Esophagus muscularis mucosa (tissue), 4 donors: ENCODE measurements around the gene IGSF8.

Source experiments
- EP300 ChIP-seq: sonication (generic); formaldehyde crosslinking; IDR thresholded peaks from one replicate; pipeline ENCODE4 v1.6.1; 2017; ENCODE audit warnings: antibody characterized with exemption
- POLR2A ChIP-seq: fragments of 450-650 bp; IDR thresholded peaks from one replicate; pipeline ENCODE4 v1.6.1; 2017; ENCODE audit warnings: antibody characterized with exemption, moderate library complexity, mild to moderate bottlenecking, low read depth
- POLR2AphosphoS5 ChIP-seq, 2 donors: sonication (generic); formaldehyde crosslinking; IDR thresholded peaks; one replicate each; pipeline ENCODE4 v1.6.1; 2017; ENCODE audit warnings: antibody characterized with exemption in 2 of 2
- TF ChIP-seq, protein P1 (sequence below), 3 experiments: fragments of 200-600 bp in 2 of 3; fragments of 450-650 bp in 1 of 3; sonication (generic) in 2 of 3; IDR thresholded peaks; one replicate each; pipeline ENCODE4 v1.5.1; 2017 to 2019; ENCODE audit warnings: antibody characterized with exemption in 3 of 3, mild to moderate bottlenecking in 2 of 3, moderate library complexity in 1 of 3

DNA sequence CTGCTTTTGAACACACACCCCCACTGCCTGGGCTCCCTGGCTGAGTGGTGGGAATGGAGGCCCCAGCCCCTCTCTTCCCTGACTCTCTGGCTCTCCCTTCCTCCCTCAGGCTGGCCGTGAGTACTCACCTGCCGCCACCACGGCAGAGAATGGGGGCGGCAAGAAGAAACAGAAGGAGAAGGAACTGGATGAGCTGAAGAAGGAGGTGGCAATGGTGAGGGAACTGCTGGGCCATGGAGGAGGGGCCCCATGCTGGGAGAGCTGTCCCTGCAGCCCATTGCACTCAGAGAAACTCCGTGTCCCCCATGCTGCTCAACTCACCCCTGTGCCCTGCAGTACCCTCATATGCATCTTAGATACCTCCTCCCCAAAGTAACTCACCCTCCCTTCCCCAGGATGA is 22.4 kb upstream of the IGSF8 start:
- no peak for TF ChIP-seq POLR2A
- TF ChIP-seq, protein P1, sequence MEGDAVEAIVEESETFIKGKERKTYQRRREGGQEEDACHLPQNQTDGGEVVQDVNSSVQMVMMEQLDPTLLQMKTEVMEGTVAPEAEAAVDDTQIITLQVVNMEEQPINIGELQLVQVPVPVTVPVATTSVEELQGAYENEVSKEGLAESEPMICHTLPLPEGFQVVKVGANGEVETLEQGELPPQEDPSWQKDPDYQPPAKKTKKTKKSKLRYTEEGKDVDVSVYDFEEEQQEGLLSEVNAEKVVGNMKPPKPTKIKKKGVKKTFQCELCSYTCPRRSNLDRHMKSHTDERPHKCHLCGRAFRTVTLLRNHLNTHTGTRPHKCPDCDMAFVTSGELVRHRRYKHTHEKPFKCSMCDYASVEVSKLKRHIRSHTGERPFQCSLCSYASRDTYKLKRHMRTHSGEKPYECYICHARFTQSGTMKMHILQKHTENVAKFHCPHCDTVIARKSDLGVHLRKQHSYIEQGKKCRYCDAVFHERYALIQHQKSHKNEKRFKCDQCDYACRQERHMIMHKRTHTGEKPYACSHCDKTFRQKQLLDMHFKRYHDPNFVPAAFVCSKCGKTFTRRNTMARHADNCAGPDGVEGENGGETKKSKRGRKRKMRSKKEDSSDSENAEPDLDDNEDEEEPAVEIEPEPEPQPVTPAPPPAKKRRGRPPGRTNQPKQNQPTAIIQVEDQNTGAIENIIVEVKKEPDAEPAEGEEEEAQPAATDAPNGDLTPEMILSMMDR (IDR thresholded peaks at IDR 0.05): no peak
- no peak for TF ChIP-seq POLR2AphosphoS5 (IDR thresholded peaks at IDR 0.05)
- no peak for TF ChIP-seq EP300
